Caco-2 (cell line): ENCODE data around the gene VPS9D1. TPM values are rescaled to one million over a fixed set of nuclear protein-coding genes. Genes with fewer than 3 reads are reported as not detected.
"Not testable (repeated sequence)": the region's sequence is repeated elsewhere in the genome, so short reads cannot be mapped to it uniquely, and the experiment has no call there.

Experiments
- BruUV-seq: library from RNA; stranded (reverse); fragments of 400-500 nt; replicated peaks from 2 replicates; lab custom pipeline; 2021; lab: Mats Ljungman, UMichigan
- CTCF ChIA-PET: fragments of 300-600 bp; sonication (Branson Sonifier 250); formaldehyde crosslinking; loops from one replicate; lab custom pipeline; 2022; ENCODE audit warnings: antibody characterized with exemption; lab: Charles Lee
- POLR2A ChIA-PET: fragments of 300-600 bp; sonication (Branson Sonifier 250); formaldehyde crosslinking; loops from one replicate; lab custom pipeline; 2022; ENCODE audit warnings: antibody characterized with exemption; lab: Charles Lee
- DNase-seq, 2 experiments: peaks; one replicate each; pipeline versions ENCODE4 v3.0.0 to v3.0.0-alpha.2; 2020 to 2022
- H3K27me3 ChIP-seq: replicated peaks from 2 replicates; pipeline ENCODE4 v1.6.0; 2011; ENCODE audit warnings: low read length; ENCODE audit not compliant: control insufficient read depth, insufficient read depth
- H3K36me3 ChIP-seq: 2 replicates; pipeline ENCODE4 v1.5.1; 2011; ENCODE audit warnings: low read length; ENCODE audit not compliant: control insufficient read depth, insufficient read depth
- H3K4me1 ChIP-seq: fragments of 250-450 bp; sonication (Bioruptor Pico); 2 replicates; pipeline ENCODE4 v1.5.1; 2020; ENCODE audit warnings: mild to moderate bottlenecking
- H3K4me3 ChIP-seq: 2 replicates; pipeline ENCODE4 v1.5.1; 2011; ENCODE audit warnings: low read depth, mild to moderate bottlenecking, control low read depth, low read length
- H3K9me3 ChIP-seq: fragments of 250-450 bp; sonication (Bioruptor Pico); 2 replicates; pipeline ENCODE4 v1.5.1; 2020; ENCODE audit warnings: mild to moderate bottlenecking, moderate library complexity
- H3K27ac Mint-ChIP-seq: one replicate; pipeline ENCODE4 v1.8.0; 2022; ENCODE audit warnings: mixed read lengths; ENCODE audit not compliant: unreplicated experiment
- H3K27me3 Mint-ChIP-seq: one replicate; pipeline ENCODE4 v1.8.0; 2022; ENCODE audit warnings: mixed read lengths; ENCODE audit not compliant: insufficient read depth, unreplicated experiment
- H3K36me3 Mint-ChIP-seq: one replicate; pipeline ENCODE4 v1.8.0; 2022; ENCODE audit warnings: mild to moderate bottlenecking, mixed read lengths; ENCODE audit not compliant: insufficient read depth, unreplicated experiment
- H3K4me1 Mint-ChIP-seq: one replicate; pipeline ENCODE4 v1.8.0; 2022; ENCODE audit warnings: low read depth, mixed read lengths; ENCODE audit not compliant: unreplicated experiment
- H3K4me3 Mint-ChIP-seq: one replicate; pipeline ENCODE4 v1.8.0; 2022; ENCODE audit warnings: mild to moderate bottlenecking, moderate library complexity, mixed read lengths; ENCODE audit not compliant: unreplicated experiment
- H3K9me3 Mint-ChIP-seq: one replicate; pipeline ENCODE4 v1.8.0; 2022; ENCODE audit warnings: mixed read lengths; ENCODE audit not compliant: unreplicated experiment
- intact Hi-C: fragments of 100-400 bp; cut with micrococcal nuclease; formaldehyde crosslinking; loops from one replicate; pipeline ENCODE4 v1.10.0; 2022; ENCODE audit not compliant: unreplicated experiment
- total RNA-seq: library from RNA; stranded (reverse); gene quantifications from 2 replicates; pipeline ENCODE4 v1.2.3, GENCODE V29; 2022
- TF ChIP-seq, protein P1 (sequence below), 2 experiments: fragments of 200-600 bp in 1 of 2; IDR thresholded peaks; 1 replicate in 1 of 2; 2 replicates in 1 of 2; pipeline versions ENCODE4 v1.5.1 to v1.8.0; 2011 to 2022; ENCODE audit warnings: antibody characterized with exemption in 1 of 2, control low read depth in 1 of 2, inconsistent platforms in 1 of 2, low read depth in 1 of 2, low read length in 1 of 2, mild to moderate bottlenecking in 1 of 2, moderate library complexity in 1 of 2; ENCODE audit not compliant: insufficient read depth in 1 of 2, severe bottlenecking in 1 of 2, unreplicated experiment in 1 of 2

VPS9D1 gene
- total RNA-seq, 1 experiment from 2014 or later = 6.3 TPM

DNA sequence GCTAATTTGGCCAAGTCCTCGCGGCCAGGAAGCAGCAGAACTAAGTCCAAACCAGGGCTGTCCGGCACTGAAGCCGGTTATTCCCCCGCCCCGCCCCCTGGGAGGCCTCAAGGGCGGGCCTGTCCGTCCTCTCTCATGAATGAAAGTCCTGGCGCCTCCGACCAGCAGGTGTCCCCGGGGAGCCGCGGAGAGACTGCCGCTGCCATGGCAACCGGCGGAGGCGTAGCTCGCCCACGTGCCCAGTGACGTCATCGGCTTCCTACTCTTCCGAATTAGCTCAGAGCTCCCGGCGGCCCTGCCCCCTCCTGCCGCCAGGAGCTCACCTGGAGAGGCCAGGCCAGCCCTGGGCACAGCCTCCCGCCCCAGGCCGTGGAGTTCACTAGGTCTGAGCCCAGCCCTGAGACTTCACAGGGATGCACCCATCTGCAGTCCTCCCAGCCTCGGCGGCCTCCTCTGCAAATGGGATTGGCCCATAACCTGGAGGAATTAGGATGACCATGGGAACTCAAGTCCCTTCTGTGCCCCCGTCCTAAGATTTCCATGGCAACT lies 20.5 kb downstream of the VPS9D1 start:
- H3K27me3 Mint-ChIP-seq = no peaks in the 10 kb centered on the region
- H3K36me3 ChIP-seq = no peaks in the 10 kb centered on the region
- POLR2A ChIA-PET = interaction anchor here (0.5 to 1.7 kb wide), 5 partner anchors 12 to 173 kb away, joined by 4 to 14 read pairs (median 5); partner anchors contain the start of genes CDK10, TCF25 and VPS9D1
- H3K36me3 Mint-ChIP-seq = peaks cover 64% of the 10 kb centered on the region
- peaks cover 4% of the 10 kb centered on the region; the same call in 1 of the 2 replicates for H3K4me1 ChIP-seq
- peaks cover 7% of the 10 kb centered on the region for H3K4me1 Mint-ChIP-seq
- H3K4me3 ChIP-seq = peak overlapping the region; percentile 87
- DNase-seq = peak; percentile 100
- peak overlapping the region; percentile 77 for H3K27ac Mint-ChIP-seq
- intact Hi-C loops = loop anchor here (1.0 to 5.0 kb wide), 4 partner anchors 13 to 161 kb away; partner anchors contain the start of genes CHMP1A and SPATA33
- H3K9me3 Mint-ChIP-seq = no peaks in the 10 kb centered on the region
- CTCF ChIA-PET = interaction anchor here (0.6 to 2.7 kb wide), 20 partner anchors 9 to 218 kb away, joined by 3 to 24 read pairs (median 4); partner anchors contain the start of genes CDK10, FANCA, MC1R and TCF25
- peak overlapping the region; percentile 83 for H3K4me3 Mint-ChIP-seq
- no peaks in the 10 kb centered on the region for H3K27me3 ChIP-seq
- no TSS peak for BruUV-seq
- H3K9me3 ChIP-seq = no peaks in the 10 kb centered on the region
- TF ChIP-seq, protein P1, sequence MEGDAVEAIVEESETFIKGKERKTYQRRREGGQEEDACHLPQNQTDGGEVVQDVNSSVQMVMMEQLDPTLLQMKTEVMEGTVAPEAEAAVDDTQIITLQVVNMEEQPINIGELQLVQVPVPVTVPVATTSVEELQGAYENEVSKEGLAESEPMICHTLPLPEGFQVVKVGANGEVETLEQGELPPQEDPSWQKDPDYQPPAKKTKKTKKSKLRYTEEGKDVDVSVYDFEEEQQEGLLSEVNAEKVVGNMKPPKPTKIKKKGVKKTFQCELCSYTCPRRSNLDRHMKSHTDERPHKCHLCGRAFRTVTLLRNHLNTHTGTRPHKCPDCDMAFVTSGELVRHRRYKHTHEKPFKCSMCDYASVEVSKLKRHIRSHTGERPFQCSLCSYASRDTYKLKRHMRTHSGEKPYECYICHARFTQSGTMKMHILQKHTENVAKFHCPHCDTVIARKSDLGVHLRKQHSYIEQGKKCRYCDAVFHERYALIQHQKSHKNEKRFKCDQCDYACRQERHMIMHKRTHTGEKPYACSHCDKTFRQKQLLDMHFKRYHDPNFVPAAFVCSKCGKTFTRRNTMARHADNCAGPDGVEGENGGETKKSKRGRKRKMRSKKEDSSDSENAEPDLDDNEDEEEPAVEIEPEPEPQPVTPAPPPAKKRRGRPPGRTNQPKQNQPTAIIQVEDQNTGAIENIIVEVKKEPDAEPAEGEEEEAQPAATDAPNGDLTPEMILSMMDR (IDR thresholded peaks at IDR 0.05; ENCODE audit: insufficient read depth in 1 of 2, low read depth in 1 of 2, low read length in 1 of 2, severe bottlenecking in 1 of 2, unreplicated experiment in 1 of 2) = peak; percentile 88 to 89

DNA sequence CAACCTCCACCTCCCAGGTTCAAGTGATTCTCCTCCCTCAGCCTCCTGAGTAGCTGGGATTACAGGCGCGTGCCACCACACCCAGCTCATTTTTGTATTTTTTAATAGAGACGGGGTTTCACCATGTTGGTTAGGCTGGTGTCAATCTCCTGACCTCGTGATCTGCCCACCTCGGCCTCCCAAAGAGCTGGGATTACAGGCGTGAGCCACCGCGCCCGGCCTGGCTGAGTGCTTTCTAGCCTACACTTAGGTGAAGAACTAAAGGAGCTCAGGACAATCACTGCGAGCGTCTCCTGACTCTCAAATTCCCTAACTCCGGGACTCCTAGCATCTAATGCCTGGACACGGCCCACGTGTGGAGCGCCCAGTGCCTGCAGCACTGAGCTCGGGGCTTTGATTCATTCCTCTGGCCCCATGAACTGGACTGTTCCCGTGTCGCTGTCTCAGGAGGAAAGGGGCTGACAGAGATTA lies 21.0 kb downstream of the VPS9D1 start:
- Mint-ChIP-seq H3K36me3 (peaks cover 69% of the 10 kb centered on the region), H3K27ac (peak overlapping the region; percentile 77), H3K4me3 (peak overlapping the region; percentile 83)
- not testable (repeated sequence) for H3K9me3 Mint-ChIP-seq, H3K27me3 ChIP-seq, H3K27me3 Mint-ChIP-seq, H3K36me3 ChIP-seq, H3K4me3 ChIP-seq, BruUV-seq, H3K9me3 ChIP-seq, DNase-seq, H3K4me1 Mint-ChIP-seq, H3K4me1 ChIP-seq
- POLR2A ChIA-PET = interaction anchor here (0.5 to 1.7 kb wide), 4 partner anchors 12 to 174 kb away, joined by 4 to 14 read pairs (median 8); partner anchors contain the start of genes CDK10 and TCF25
- intact Hi-C loops = loop anchor here (1.0 to 5.0 kb wide), 4 partner anchors 12 to 162 kb away; partner anchors contain the start of genes CHMP1A and SPATA33
- CTCF ChIA-PET = interaction anchor here (0.6 to 2.7 kb wide), 18 partner anchors 10 to 218 kb away, joined by 3 to 24 read pairs (median 5); partner anchors contain the start of genes CDK10, FANCA, MC1R and TCF25

DNA sequence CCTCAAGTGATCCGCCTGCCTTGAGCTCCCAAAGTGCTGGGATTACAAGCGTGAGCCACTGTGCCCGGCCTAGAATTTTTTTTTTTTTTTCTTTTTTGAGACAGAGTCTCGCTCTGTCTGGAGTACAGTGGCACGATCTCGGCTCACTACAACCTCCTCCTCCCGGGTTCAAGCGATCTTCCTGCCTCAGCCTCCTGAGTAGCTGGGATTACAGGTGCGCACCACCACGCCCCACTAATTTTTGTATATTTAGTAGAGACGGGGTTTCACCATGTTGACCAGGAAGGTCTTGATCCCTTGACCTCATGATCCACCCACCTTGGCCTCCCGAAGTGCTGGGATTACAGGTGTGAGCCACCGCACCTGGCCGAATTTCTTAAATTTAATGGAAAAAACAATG lies 22.0 kb downstream of the VPS9D1 start:
- H3K4me1 Mint-ChIP-seq, H3K4me3 Mint-ChIP-seq, H3K27me3 ChIP-seq, DNase-seq, H3K27me3 Mint-ChIP-seq, H3K9me3 Mint-ChIP-seq, CTCF ChIA-PET, BruUV-seq, H3K4me3 ChIP-seq, intact Hi-C loops, H3K4me1 ChIP-seq, H3K9me3 ChIP-seq, POLR2A ChIA-PET, H3K36me3 ChIP-seq: not testable (repeated sequence)
- peaks cover 78% of the 10 kb centered on the region for H3K36me3 Mint-ChIP-seq
- H3K27ac Mint-ChIP-seq = peak overlapping the region; percentile 77
